Astrocyte of the spinal cord (primary cell): Measurements from ENCODE around the gene AHDC1.

Source experiments
- DNase-seq: peaks from one replicate; pipeline ENCODE4 v3.0.0; 2011; ENCODE audit warnings: low read depth, low spot score
- H3K4me3 ChIP-seq: 2 replicates; pipeline ENCODE4 v1.5.1; 2011; ENCODE audit warnings: low read depth, mild to moderate bottlenecking, low read length, moderate library complexity
- in situ Hi-C: cut with HindIII; loops from 2 replicates; pipeline ENCODE4 v1.10.0; 2017; ENCODE audit warnings: low sequenced_read_pairs
- TF ChIP-seq, protein P1 (sequence below): IDR thresholded peaks from 2 replicates; pipeline ENCODE4 v1.5.1; 2012; ENCODE audit warnings: low read depth, mild to moderate bottlenecking, low read length, inconsistent platforms

The AHDC1 gene

DNA sequence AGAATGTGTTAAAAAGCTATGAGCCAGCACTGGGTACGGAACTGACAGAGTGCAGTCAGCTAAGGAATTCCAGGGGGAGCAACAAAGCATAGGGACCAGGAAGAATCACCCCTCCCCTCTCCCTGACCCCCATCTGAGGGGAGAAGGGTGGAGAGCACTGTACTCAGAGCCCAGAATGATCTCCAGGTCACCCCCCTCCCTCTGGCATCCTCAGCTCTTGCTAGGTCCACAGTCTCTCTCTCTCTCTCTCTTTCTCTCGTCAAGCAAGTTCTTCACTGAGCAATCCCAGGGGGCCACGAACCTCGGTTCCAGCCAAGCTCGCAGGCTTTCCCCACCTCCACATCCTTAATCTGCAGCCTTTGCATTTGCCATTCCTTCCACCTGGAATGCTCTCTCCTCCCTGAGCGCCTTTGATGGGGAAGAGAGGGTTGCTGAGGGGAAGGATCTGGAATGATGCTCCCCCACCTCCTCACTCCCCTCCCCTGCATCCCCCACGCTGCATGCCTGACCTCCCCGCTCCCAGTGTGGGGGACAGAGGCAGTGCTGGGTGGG lies 107.3 kb downstream of the AHDC1 start:
- TF ChIP-seq, protein P1, sequence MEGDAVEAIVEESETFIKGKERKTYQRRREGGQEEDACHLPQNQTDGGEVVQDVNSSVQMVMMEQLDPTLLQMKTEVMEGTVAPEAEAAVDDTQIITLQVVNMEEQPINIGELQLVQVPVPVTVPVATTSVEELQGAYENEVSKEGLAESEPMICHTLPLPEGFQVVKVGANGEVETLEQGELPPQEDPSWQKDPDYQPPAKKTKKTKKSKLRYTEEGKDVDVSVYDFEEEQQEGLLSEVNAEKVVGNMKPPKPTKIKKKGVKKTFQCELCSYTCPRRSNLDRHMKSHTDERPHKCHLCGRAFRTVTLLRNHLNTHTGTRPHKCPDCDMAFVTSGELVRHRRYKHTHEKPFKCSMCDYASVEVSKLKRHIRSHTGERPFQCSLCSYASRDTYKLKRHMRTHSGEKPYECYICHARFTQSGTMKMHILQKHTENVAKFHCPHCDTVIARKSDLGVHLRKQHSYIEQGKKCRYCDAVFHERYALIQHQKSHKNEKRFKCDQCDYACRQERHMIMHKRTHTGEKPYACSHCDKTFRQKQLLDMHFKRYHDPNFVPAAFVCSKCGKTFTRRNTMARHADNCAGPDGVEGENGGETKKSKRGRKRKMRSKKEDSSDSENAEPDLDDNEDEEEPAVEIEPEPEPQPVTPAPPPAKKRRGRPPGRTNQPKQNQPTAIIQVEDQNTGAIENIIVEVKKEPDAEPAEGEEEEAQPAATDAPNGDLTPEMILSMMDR = peak; percentile 42
- no peak for DNase-seq
- in situ Hi-C loops = no loop called here
- H3K4me3 ChIP-seq = no peak overlapping the region

DNA sequence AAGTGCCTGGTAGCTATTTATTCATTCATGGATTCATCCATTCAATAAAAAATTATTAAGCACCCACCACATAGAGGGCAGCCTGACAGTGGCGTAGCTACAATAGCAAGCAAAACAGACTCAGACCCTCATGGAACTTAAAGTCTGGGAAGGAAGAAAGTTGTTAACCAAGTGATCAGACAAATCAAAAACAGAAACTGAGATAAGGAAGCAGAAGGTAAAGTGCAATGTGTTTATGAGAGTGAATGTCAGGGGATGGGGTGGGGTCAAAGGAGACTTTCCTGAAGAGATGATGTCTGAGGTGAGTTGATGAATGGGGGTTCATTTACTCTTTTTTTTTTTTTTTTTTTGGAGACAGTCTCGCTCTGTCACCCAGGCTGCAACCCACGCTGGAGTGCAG lies 111.1 kb downstream of the AHDC1 start:
- no peak for DNase-seq
- in situ Hi-C loops = no loop called here
- H3K4me3 ChIP-seq = no peak overlapping the region
- TF ChIP-seq, protein P1 = no peak

DNA sequence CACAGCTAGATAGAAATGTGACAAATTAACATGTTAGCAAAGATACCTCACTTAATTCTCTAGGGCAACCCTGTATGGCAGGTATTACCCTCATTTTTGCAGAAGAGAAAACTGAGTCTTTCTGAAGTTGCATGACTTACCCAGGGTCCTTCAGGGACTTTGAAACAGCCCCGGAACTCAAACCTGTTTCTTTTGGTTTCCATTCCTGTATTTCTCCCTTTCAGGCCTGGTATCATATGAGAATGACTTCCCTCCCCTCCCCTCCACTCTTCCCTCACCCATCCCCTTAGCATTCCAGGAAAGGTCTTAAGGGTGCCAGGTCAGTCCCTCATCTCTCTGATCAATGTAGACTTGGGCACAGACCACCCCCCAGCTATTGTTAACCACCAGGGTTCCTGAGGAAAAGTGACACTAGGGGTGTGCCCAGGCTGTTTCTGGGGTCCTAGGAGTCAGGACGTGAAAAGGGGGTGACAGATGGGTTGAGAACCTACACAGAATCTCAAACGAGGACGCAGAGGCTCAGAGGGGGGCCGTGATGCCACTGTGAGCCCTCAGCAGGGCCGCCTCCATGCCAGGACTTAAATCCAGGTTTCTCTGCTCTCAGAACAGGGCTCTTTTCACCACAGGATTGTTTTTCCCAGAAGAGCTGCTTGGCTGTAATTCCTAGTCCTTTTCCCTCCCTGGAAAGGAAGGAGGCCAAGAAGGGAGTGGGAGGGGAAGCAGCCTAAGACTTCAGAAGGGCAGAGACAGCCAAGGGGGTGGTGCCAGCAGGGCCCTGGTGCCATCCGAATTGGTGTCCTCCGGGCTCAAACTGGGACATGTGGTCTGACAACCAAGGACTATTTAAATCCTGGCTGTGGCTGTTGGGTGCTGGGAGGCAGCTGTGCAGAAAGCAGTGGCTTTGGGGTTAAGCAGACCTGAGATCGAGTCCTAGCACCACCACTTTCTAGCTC lies 111.9 kb downstream of the AHDC1 start:
- TF ChIP-seq, protein P1 = no peak
- DNase-seq = peak; percentile 10
- H3K4me3 ChIP-seq = no peak overlapping the region
- in situ Hi-C loops = no loop called here

DNA sequence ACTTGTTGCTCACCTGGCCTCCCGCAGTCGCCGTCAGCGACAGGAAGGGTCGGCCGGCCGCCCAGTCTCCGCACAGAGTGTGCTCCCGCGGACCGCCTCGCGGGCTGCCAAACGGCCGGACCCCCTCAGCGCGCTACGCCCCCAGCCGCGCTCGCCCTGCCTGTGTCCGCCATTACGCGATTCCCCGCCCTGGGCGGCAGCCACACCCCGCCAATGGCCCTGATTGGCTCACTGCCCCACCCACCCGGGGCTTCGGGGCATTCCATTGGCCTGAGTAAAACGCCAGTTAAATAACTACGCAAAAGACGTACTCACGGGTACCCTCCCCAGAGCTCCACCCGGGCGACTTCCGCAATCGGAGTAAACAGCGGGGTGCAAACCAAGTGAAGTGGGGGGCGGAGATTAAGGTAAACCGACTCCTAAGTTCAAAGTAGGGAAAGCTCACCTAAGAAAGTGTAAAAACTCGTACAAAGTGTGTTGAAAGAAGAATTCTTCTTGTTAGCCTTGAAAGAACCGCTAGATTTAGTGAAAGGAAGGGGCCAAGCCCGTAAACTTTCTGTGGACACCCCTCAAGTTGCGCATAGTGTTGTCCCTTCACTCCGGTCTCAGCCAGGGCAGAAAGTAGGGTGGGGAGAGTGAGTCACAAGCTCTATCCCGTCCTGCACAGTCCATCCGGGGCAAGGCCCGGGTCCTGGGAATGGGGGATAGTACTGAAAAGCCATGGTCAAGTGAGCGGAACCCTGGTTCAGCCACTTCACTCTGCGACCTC lies 113.8 kb downstream of the AHDC1 start, which contains the start of gene WASF2:
WASF2 (minus strand) TSS at position 195 of the 769 bp plus-strand sequence. CDS start 61,277 bp downstream, outside the sequence.
- H3K4me3 ChIP-seq = peak within 1 kb of the TSS; percentile 76
- peak; percentile 98 for DNase-seq
- in situ Hi-C loops = no loop called here
- TF ChIP-seq, protein P1 = no peak

DNA sequence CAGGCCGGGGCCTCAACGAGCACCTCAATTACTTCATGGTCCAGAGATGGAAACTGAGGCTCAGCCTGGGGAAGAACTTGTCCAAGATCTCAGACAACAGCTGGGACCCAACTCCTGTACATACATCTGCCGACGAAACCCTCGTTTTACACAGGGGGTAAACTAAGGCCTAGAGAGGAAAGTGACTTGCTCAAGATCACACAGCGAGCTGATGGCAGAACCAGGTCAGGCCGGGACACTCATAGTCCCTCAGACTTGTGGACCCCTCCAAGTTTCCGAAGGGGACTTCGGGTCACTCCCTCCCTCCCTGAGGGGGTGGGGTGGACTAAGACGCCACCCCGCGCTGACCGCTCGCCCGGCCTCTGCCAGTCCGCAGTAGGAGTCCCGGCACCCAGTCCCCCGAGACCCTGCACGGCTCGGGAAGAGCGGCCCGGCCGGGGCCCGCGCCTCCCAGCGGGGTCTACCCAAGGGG lies 114.4 kb downstream of the AHDC1 start:
- peak; percentile 62 for DNase-seq
- TF ChIP-seq, protein P1 = no peak
- in situ Hi-C loops = no loop called here
- peak overlapping the region; percentile 76 for H3K4me3 ChIP-seq
